A549 (cell line): Measurements from ENCODE around the gene VASH2. TPM values are rescaled to one million over a fixed set of nuclear protein-coding genes. Genes with fewer than 3 reads are reported as not detected.

Source experiments
- ATAC-seq, 2 experiments: fragments of 200-7000 bp in 1 of 2; fragments of >200 bp in 1 of 2; cut with Nextera tagmentation in 1 of 2; cut with Tn5 transposase in 1 of 2; 3 replicates each; pipeline versions ENCODE4 v1.8.0 to v1.9.1; 2018 to 2020; ENCODE audit warnings: mild to moderate bottlenecking in 1 of 2, moderate library complexity in 1 of 2
- CTCF ChIA-PET: fragments of 300-600 bp; sonication (Branson Sonifier 250); formaldehyde crosslinking; extraction: SDS; loops from one replicate; lab custom pipeline; 2021; ENCODE audit warnings: antibody characterized with exemption, inconsistent platforms; lab: Yijun Ruan, JAX
- POLR2A ChIA-PET: fragments of 350-600 bp; formaldehyde crosslinking; extraction: SDS; loops from one replicate; lab custom pipeline; 2021; ENCODE audit warnings: antibody characterized with exemption, inconsistent platforms; lab: Yijun Ruan, JAX
- DNase-seq, 2 experiments: peaks; one replicate each; pipeline versions ENCODE4 v3.0.0 to v3.0.0-alpha.2; 2011 to 2016; ENCODE audit warnings: low read depth in 1 of 2, low spot score in 1 of 2
- FAIRE-seq: peaks from 2 replicates; lab custom pipeline; 2011; peaks lifted over from hg19 to GRCh38; lab: Jason Lieb, UNC
- H3K27ac ChIP-seq, 2 experiments: fragments of >200 bp; sonication (Bioruptor Twin); formaldehyde crosslinking; 3 replicates each; pipeline ENCODE4 v1.5.1; 2016 to 2017
- H3K4me1 ChIP-seq: fragments of >200 bp; sonication (Bioruptor Twin); formaldehyde crosslinking; 3 replicates; pipeline ENCODE4 v1.6.1; 2016
- H3K4me2 ChIP-seq: fragments of >200 bp; sonication (Bioruptor Twin); formaldehyde crosslinking; 3 replicates; pipeline ENCODE4 v1.6.1; 2016
- H3K4me3 ChIP-seq: fragments of >200 bp; sonication (Bioruptor Twin); formaldehyde crosslinking; 3 replicates; pipeline ENCODE4 v1.5.1; 2016
- H3K9me3 ChIP-seq: fragments of >200 bp; sonication (Bioruptor Twin); formaldehyde crosslinking; 3 replicates; pipeline ENCODE4 v1.6.1; 2016
- BCL3 ChIP-seq: fragments of >200 bp; sonication (Bioruptor Twin); formaldehyde crosslinking; IDR thresholded peaks from 3 replicates; pipeline ENCODE4 v1.6.1; 2016
- BHLHE40 ChIP-seq: IDR thresholded peaks from 2 replicates; pipeline ENCODE4 v1.6.1; 2012; ENCODE audit warnings: low read depth, low read length, inconsistent platforms
- CTCF ChIP-seq: fragments of >200 bp; sonication (Bioruptor Twin); formaldehyde crosslinking; IDR thresholded peaks from 3 replicates; pipeline ENCODE4 v1.5.1; 2016
- EHMT2 ChIP-seq: fragments of 200-600 bp; sonication (generic); IDR thresholded peaks from 2 replicates; pipeline ENCODE4 v1.6.1; 2016; ENCODE audit warnings: antibody characterized with exemption, low read depth, mild to moderate bottlenecking, moderate library complexity
- ESRRA ChIP-seq: fragments of 150-350 bp; IDR thresholded peaks from 2 replicates; pipeline ENCODE4 v1.6.1; 2014; ENCODE audit warnings: mild to moderate bottlenecking, low read length, borderline replicate concordance
- FOSL2 ChIP-seq, 2 experiments: fragments of 450-650 bp in 1 of 2; fragments of >200 bp in 1 of 2; sonication (Bioruptor Twin) in 1 of 2; formaldehyde crosslinking; IDR thresholded peaks; 2 replicates each; pipeline versions ENCODE4 v1.5.0 to v1.6.1; 2016 to 2020; ENCODE audit warnings: mild to moderate bottlenecking in 1 of 2, moderate library complexity in 1 of 2
- HES2 ChIP-seq: fragments of >200 bp; sonication (Bioruptor Twin); formaldehyde crosslinking; IDR thresholded peaks from 2 replicates; pipeline ENCODE4 v1.6.1; 2016
- HEYL ChIP-seq: fragments of 250-450 bp; sonication (Bioruptor Pico); IDR thresholded peaks from 2 replicates; pipeline ENCODE4 v1.8.0; 2021; ENCODE audit warnings: mild to moderate bottlenecking, moderate library complexity
- HOXB13 ChIP-seq: fragments of 250-450 bp; sonication (Bioruptor Pico); IDR thresholded peaks from 2 replicates; pipeline ENCODE4 v1.5.0; 2020; ENCODE audit warnings: low read depth, mild to moderate bottlenecking, moderate library complexity
- JUN ChIP-seq, 2 experiments: fragments of >200 bp; sonication (Bioruptor Twin); formaldehyde crosslinking; IDR thresholded peaks; 2 replicates in 1 of 2; 3 replicates in 1 of 2; pipeline ENCODE4 v1.6.1; 2016 to 2017
- MAFK ChIP-seq: fragments of 450-650 bp; IDR thresholded peaks from 2 replicates; pipeline ENCODE4 v1.6.1; 2014; ENCODE audit not compliant: partially characterized antibody
- NFE2L2 ChIP-seq: fragments of 150-350 bp; conservative IDR thresholded peaks from 2 replicates; pipeline ENCODE4 v1.6.1; 2014; ENCODE audit warnings: low read length
- NPAS2 ChIP-seq: fragments of 250-450 bp; sonication (Bioruptor Pico); IDR thresholded peaks from 2 replicates; pipeline ENCODE4 v1.8.0; 2022; ENCODE audit warnings: mild to moderate bottlenecking, moderate library complexity, borderline replicate concordance
- PBX3 ChIP-seq: IDR thresholded peaks from 2 replicates; pipeline ENCODE4 v1.6.1; 2012
- SREBF2 ChIP-seq: fragments of 450-650 bp; IDR thresholded peaks from 2 replicates; pipeline ENCODE4 v1.6.1; 2014; ENCODE audit warnings: mild to moderate bottlenecking, moderate library complexity
- WGBS: methylation state at CpG from one replicate; pipeline ENCODE4 v1.1.6; 2017; ENCODE audit errors: missing lambda C conversion rate; 5-methylcytosine and 5-hydroxymethylcytosine counted together
- polyA plus RNA-seq, 4 experiments: library from polyadenylated mRNA; depleted of rRNA in 3 of 4; stranded (reverse); fragments of >200 nt; fragmentation: RNase III in 1 of 4; extraction: RNeasy Plus Mini Kit Qiagen cat#74134 plus additional on column Dnase treatment in 1 of 4; gene quantifications; 2 replicates in 3 of 4; 3 replicates in 1 of 4; pipeline ENCODE4 v1.2.3, GENCODE V29; 2011 to 2017

VASH2 gene
- polyA plus RNA-seq, 2 of the 4 experiments (the other 2 are of a cell fraction) = 3.4 to 4.7 TPM

- POLR2A ChIA-PET = no interaction called here
- TF ChIP-seq JUN (IDR thresholded peaks at IDR 0.05) (peak in 1 of 2 experiments; percentile 22; a peak in 1 of 5 replicates), NFE2L2 (peak; percentile 66), ESRRA (peak; percentile 78; the same call in 1 of the 2 replicates), HES2 (no peak), MAFK (peak; percentile 91), NPAS2 (CRISPR knock-in tag) (no peak), FOSL2 (IDR thresholded peaks at IDR 0.05) (no peak), FOSL2 (CRISPR knock-in tag; IDR thresholded peaks at IDR 0.05) (0 out of 2 replicates have a peak, but pooled peaks have one; percentile 25), HOXB13 (CRISPR knock-in tag) (no peak)
- TF ChIP-seq, all 56 proteins: peak for 5
- ATAC-seq = peak; percentile 91 to 92
- Histone ChIP-seq H3K4me3 (0 out of 3 replicates have a peak overlapping the region, but pooled peaks have one; percentile 16), H3K9me3 (no peaks in the 10 kb centered on the region), H3K4me1 (peaks cover 30% of the 10 kb centered on the region), H3K27ac (peak overlapping the region; percentile 75 to 79), H3K4me2 (peak overlapping the region; percentile 56)
- peak; percentile 77 for FAIRE-seq
- CTCF ChIA-PET = interaction anchor here (0.7 to 2.4 kb wide), 5 partner anchors 10 to 476 kb away, joined by 3 to 8 read pairs (median 4); no protein-coding TSS in a partner anchor
- peak; percentile 54 to 79 for DNase-seq
- 39% methylated on average over 10 of the region's 10 CpGs for WGBS
These were observed 19.2 kb upstream of the VASH2 start for GRCh38 chr1:212930986-212931678.

GRCh38 chr1:212933815-212934471 lies 16.4 kb upstream of the VASH2 start:
- DNase-seq (no peak), FAIRE-seq (no peak), ATAC-seq (no peak)
- Histone ChIP-seq H3K9me3 (no peaks in the 10 kb centered on the region; the same call in 2 of the 3 replicates), H3K27ac (no peak overlapping the region), H3K4me1 (peaks cover 25% of the 10 kb centered on the region), H3K4me2 (no peak overlapping the region), H3K4me3 (no peak overlapping the region)
- TF ChIP-seq BHLHE40 (no peak), HEYL (no peak), PBX3 (no peak), MAFK (no peak), SREBF2 (no peak), BCL3 (no peak), CTCF (no peak), EHMT2 (no peak), ESRRA (no peak)
- whole genome bisulfite sequencing = 76% methylated on average over 1 of the region's 1 CpG
- POLR2A ChIA-PET = no interaction called here
- CTCF ChIA-PET = interaction anchor here (0.5 to 1.0 kb wide), 3 partner anchors 12 to 23 kb away, joined by 3 to 4 read pairs (median 4); no protein-coding TSS in a partner anchor
